HG03025 (cell line): ENCODE results near the gene DVL1.
"Not testable (repeated sequence)": the region's sequence is repeated elsewhere in the genome, so short reads cannot be mapped to it uniquely, and the experiment has no call there.

ENCODE experiments used
- ATAC-seq: cut with Tn5 transposase; IDR thresholded peaks from one replicate; pipeline ENCODE4 v1.9.1; 2021; ENCODE audit warnings: mild to moderate bottlenecking, moderate library complexity; ENCODE audit not compliant: unreplicated experiment, low FRiP score

Gene DVL1

GRCh38 chr1:1373815-1374588, 24.8 kb upstream of the DVL1 start:
- ATAC-seq: no peak

- no peak for ATAC-seq
Measured at GRCh38 chr1:1373051-1373814, 24.0 kb upstream of the DVL1 start.

- no peak for ATAC-seq
Measured at GRCh38 chr1:1371746-1372711, 22.8 kb upstream of the DVL1 start.

DNA sequence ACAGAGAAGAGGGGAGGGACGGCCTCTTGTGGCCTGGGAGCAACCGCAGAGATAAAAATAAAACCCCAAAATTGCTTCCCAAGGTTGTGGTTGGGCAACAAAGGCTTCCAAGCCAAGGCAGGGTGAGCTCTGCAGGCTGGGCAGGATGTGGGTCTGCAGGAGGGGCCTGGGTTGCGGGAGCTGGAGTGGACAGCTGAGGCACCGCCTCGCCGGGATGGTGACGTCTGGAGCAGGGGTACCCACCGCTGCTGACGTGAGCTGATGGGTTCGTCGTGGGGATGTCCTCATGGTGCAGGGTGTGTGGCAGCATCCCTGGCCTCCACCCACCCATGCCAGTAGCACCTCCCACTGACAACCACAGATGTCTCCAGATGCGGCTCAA, 22.1 kb upstream of the DVL1 start:
- ATAC-seq: no peak

DNA sequence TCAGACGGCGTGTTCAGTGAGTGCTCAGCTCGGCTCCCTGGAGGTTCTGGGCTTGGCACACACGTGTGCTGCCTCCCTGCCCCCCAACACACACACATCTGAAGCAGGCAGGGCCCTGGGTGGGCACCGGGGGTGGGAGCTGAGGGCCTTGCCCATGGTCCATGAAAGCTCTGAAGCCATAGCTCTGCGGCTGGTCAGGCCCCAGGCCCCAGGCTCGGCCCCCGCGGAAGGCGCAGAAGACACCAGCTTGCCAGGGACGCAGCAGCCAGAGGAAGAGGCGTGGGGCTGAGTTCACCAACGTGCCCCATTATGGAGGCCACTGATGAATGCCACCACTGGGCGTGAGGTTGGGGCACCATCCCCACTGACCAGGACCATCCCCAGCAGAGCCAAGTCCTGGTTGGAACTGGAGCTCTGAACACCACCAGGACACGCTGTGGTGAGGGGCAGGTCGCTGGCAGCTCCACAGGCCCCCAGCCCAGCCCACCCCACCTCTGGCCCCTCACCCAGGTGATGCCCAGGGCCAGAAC, 21.6 kb upstream of the DVL1 start:
- no peak for ATAC-seq

- ATAC-seq: not testable (repeated sequence)
Measured at GRCh38 chr1:1370094-1370493, 20.9 kb upstream of the DVL1 start.

DNA sequence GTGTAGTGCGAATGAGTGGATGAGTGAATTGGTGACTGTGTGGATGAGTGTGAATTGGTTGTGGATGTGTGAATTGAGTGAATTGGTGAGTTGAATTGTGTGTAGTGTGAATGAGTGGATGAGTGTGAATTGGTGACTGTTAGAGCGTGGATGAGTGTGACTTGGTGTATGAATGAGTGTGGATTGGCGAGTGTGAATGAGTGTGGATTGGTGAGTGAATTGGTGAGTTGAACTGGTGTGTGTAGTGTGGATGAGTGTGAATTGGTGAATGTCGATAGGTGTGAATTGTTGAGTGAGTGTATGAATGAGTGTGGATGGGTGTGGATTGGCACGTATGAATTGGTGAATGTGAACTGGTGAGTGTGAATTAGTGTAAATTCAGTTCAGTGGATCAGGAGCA, 18.1 kb upstream of the DVL1 start:
- ATAC-seq: no peak

- no peak for ATAC-seq
Measured at GRCh38 chr1:1366699-1367066, 17.5 kb upstream of the DVL1 start.

GRCh38 chr1:1365875-1366698, 16.9 kb upstream of the DVL1 start:
- ATAC-seq: no peak

- no peak for ATAC-seq
Measured at GRCh38 chr1:1364266-1364665, 15.0 kb upstream of the DVL1 start.

DNA sequence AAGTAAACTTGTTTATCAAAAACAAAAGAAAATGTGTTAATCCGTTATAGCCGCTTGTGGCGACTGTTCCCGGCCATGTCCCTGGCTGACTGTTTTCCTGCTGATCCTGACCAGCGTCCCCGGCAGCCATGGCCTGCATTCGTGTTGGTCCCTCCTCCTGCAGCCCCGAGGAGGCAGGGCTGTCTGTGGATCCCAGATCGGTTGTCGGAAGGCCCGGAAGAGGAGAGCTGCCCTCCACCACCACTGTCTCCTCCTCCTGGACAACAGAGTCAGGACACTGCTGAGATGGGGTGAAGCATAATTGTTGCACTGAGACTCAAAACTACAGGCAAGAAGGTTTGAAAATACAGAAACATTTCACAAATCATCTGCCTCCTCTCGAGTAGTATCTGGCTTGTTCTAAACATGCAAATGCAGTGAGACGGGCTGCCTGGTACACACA, 12.8 kb upstream of the DVL1 start:
- ATAC-seq: no peak

- no peak for ATAC-seq
Measured at GRCh38 chr1:1361233-1361981, 12.2 kb upstream of the DVL1 start.

GRCh38 chr1:1360506-1361169, 11.4 kb upstream of the DVL1 start:
- ATAC-seq: no peak

GRCh38 chr1:1359664-1360468, 10.6 kb upstream of the DVL1 start:
- no peak for ATAC-seq

DNA sequence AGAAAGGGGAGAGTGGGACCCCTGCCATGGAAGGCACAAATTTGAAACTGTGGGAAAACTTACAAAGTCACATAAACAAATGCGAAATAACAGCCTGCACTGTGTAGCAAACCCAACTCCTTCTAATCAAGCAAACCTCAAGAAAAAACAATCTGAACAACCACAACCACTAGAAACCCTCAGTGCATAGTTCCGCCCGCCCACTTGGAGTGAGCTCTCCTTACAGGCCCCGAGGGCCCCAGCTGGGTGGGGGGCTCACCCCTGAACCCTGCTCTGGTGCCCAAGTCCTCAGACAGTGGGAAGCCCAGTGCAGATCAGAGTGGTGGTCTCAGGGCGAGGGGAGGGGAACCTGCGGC, 10.1 kb upstream of the DVL1 start:
- no peak for ATAC-seq

GRCh38 chr1:1358433-1359271, 9.4 kb upstream of the DVL1 start, which contains the start of gene MXRA8:
TSS of gene MXRA8 (minus strand) at chr1:1358555. CDS start at chr1:1358504, 51 bp downstream.
- ATAC-seq: no peak
